IMR-90 (cell line): ENCODE results near the gene TRIO. TPM values are rescaled to one million over a fixed set of nuclear protein-coding genes. Genes with fewer than 3 reads are reported as not detected.

Experiments
- ATAC-seq: fragments of 200-7000 bp; cut with Tn5 transposase; 2 replicates; pipeline ENCODE4 v1.9.1; 2020; ENCODE audit warnings: low read depth, mild to moderate bottlenecking, moderate library complexity
- BruUV-seq: library from RNA; stranded (reverse); fragments of 400-500 nt; replicated peaks from 2 replicates; lab custom pipeline; 2021; lab: Mats Ljungman, UMichigan
- CTCF ChIA-PET: fragments of 300-600 bp; formaldehyde crosslinking; extraction: SDS; loops from one replicate; lab custom pipeline; 2021; ENCODE audit warnings: antibody characterized with exemption; lab: Yijun Ruan, JAX
- POLR2A ChIA-PET: fragments of 300-600 bp; sonication (Branson Sonifier 250); formaldehyde crosslinking; loops from one replicate; lab custom pipeline; 2022; ENCODE audit warnings: antibody characterized with exemption; ENCODE audit not compliant: unreplicated experiment; lab: Charles Lee
- DNase-seq: peaks from one replicate; pipeline ENCODE4 v3.0.0; 2013
- H2AFZ ChIP-seq: replicated peaks from 2 replicates; pipeline ENCODE3; 2013; ENCODE audit warnings: low read length, mild to moderate bottlenecking; ENCODE audit not compliant: poor library complexity
- H2AK5ac ChIP-seq: 2 replicates; pipeline ENCODE4 v1.6.1; 2013; ENCODE audit warnings: low read depth, low read length, inconsistent platforms
- H2AK9ac ChIP-seq: replicated peaks from 2 replicates; pipeline ENCODE3; 2013; ENCODE audit warnings: mild to moderate bottlenecking, low read depth, low read length, moderate library complexity; ENCODE audit not compliant: poor library complexity
- H2BK120ac ChIP-seq: 2 replicates; pipeline ENCODE4 v1.6.1; 2013; ENCODE audit warnings: low read depth, low read length, inconsistent platforms
- H2BK15ac ChIP-seq: 3 replicates; pipeline ENCODE4 v1.6.1; 2013; ENCODE audit warnings: low read depth, low read length, inconsistent platforms
- H2BK20ac ChIP-seq: 2 replicates; pipeline ENCODE4 v1.6.1; 2013; ENCODE audit warnings: low read depth, mild to moderate bottlenecking, inconsistent platforms, low read length, moderate library complexity
- H2BK5ac ChIP-seq: 2 replicates; pipeline ENCODE4 v1.6.1; 2013; ENCODE audit warnings: mild to moderate bottlenecking, low read depth, low read length, inconsistent platforms; ENCODE audit not compliant: poor library complexity, severe bottlenecking
- H3K14ac ChIP-seq: replicated peaks from 2 replicates; pipeline ENCODE4 v1.6.1; 2013; ENCODE audit warnings: low read depth, low read length, inconsistent platforms
- H3K18ac ChIP-seq: 2 replicates; pipeline ENCODE4 v1.6.1; 2013; ENCODE audit warnings: low read depth, low read length, control low read depth
- H3K23ac ChIP-seq: 2 replicates; pipeline ENCODE4 v1.6.1; 2013; ENCODE audit warnings: low read depth, low read length, inconsistent platforms
- H3K27ac ChIP-seq: 2 replicates; pipeline ENCODE4 v1.5.1; 2013; ENCODE audit warnings: mild to moderate bottlenecking, control low read depth, low read length; ENCODE audit not compliant: insufficient read depth
- H3K27me3 ChIP-seq: 2 replicates; pipeline ENCODE4 v1.6.1; 2013; ENCODE audit warnings: low read length; ENCODE audit not compliant: control insufficient read depth, insufficient read depth
- H3K36me3 ChIP-seq: 2 replicates; pipeline ENCODE4 v1.6.1; 2013; ENCODE audit warnings: low read length, mixed read lengths; ENCODE audit not compliant: control insufficient read depth, insufficient read depth
- H3K4ac ChIP-seq: 2 replicates; pipeline ENCODE4 v1.6.1; 2013; ENCODE audit warnings: low read depth, low read length, inconsistent platforms
- H3K4me1 ChIP-seq: 2 replicates; pipeline ENCODE4 v1.6.1; 2013; ENCODE audit warnings: low read length, mixed read lengths; ENCODE audit not compliant: control insufficient read depth, insufficient read depth
- H3K4me2 ChIP-seq: 2 replicates; pipeline ENCODE4 v1.6.1; 2013; ENCODE audit warnings: low read depth, mild to moderate bottlenecking, control low read depth, low read length, moderate library complexity
- H3K4me3 ChIP-seq: 2 replicates; pipeline ENCODE4 v1.5.1; 2013; ENCODE audit warnings: low read depth, mild to moderate bottlenecking, control low read depth, low read length, moderate library complexity; ENCODE audit not compliant: insufficient read depth
- H3K56ac ChIP-seq: 2 replicates; pipeline ENCODE4 v1.6.1; 2013; ENCODE audit warnings: low read length, inconsistent platforms; ENCODE audit not compliant: insufficient read depth; ENCODE audit errors: extremely low read depth
- H3K79me1 ChIP-seq, 2 experiments: 2 replicates each; pipeline ENCODE4 v1.6.1; 2013; ENCODE audit warnings: low read length in 2 of 2, inconsistent platforms in 1 of 2, low read depth in 1 of 2
- H3K9ac ChIP-seq: 2 replicates; pipeline ENCODE4 v1.6.1; 2013; ENCODE audit warnings: low read depth, low read length, control low read depth
- H3K9me1 ChIP-seq: 2 replicates; pipeline ENCODE4 v1.6.1; 2013; ENCODE audit warnings: low read length, inconsistent platforms; ENCODE audit not compliant: insufficient read depth
- H3K9me3 ChIP-seq: 2 replicates; pipeline ENCODE4 v1.6.1; 2013; ENCODE audit warnings: low read length; ENCODE audit not compliant: control insufficient read depth, insufficient read depth
- H4K20me1 ChIP-seq: 2 replicates; pipeline ENCODE4 v1.6.1; 2013; ENCODE audit warnings: low read length, inconsistent platforms; ENCODE audit not compliant: insufficient read depth
- H4K5ac ChIP-seq: 2 replicates; pipeline ENCODE4 v1.6.1; 2013; ENCODE audit warnings: mild to moderate bottlenecking, low read depth, low read length, control low read depth
- H4K8ac ChIP-seq, 2 experiments: 2 replicates each; pipeline ENCODE4 v1.6.1; 2013; ENCODE audit warnings: low read depth in 2 of 2, low read length in 2 of 2, control low read depth in 1 of 2, inconsistent platforms in 1 of 2
- H4K91ac ChIP-seq: 2 replicates; pipeline ENCODE4 v1.6.1; 2013; ENCODE audit warnings: low read depth, low read length, inconsistent platforms; ENCODE audit not compliant: insufficient read depth
- SMC3 ChIP-seq: fragments of 150-350 bp; IDR thresholded peaks from 2 replicates; pipeline ENCODE4 v1.6.1; 2016; ENCODE audit warnings: low read depth, mild to moderate bottlenecking, antibody characterized with exemption, low read length, moderate library complexity
- WGBS, 2 experiments: methylation state at CpG; one replicate each; pipeline versions ENCODE4 v1.1.5 to v1.1.7; 2013; ENCODE audit warnings: missing lambda C conversion rate in 2 of 2; ENCODE audit not compliant: insufficient read length in 1 of 2; ENCODE audit errors: extremely low coverage in 2 of 2; 5-methylcytosine and 5-hydroxymethylcytosine counted together
- dilution Hi-C: fragments of 300-500 bp; cut with HindIII; formaldehyde crosslinking; loops from one replicate; pipeline ENCODE4 v1.14.3; 2018; ENCODE audit warnings: low sequenced_read_pairs; ENCODE audit not compliant: unreplicated experiment
- in situ Hi-C: fragments of 300-500 bp; cut with MboI; formaldehyde crosslinking; loops from 3 replicates; pipeline ENCODE4 v1.14.3; 2019; ENCODE audit warnings: low sequenced_read_pairs, inconsistent platforms, mixed read lengths
- intact Hi-C: fragments of 100-400 bp; cut with micrococcal nuclease; formaldehyde crosslinking; loops from 2 replicates; pipeline ENCODE4 v1.10.0; 2022
- polyA plus RNA-seq, 3 experiments: library from polyadenylated mRNA; depleted of rRNA; stranded (reverse); fragments of >200 nt; gene quantifications; 2 replicates each; pipeline ENCODE4 v1.2.3, GENCODE V29; 2012; ENCODE audit warnings: low replicate concordance in 1 of 3
- total RNA-seq: library from RNA; depleted of rRNA; stranded (reverse); fragments of >200 nt; gene quantifications from 2 replicates; pipeline ENCODE4 v1.2.3, GENCODE V29; 2012

TRIO gene
- total and polyA plus RNA-seq, 2 of the 4 experiments (the other 2 are of a cell fraction), result 206 to 522 TPM

DNA sequence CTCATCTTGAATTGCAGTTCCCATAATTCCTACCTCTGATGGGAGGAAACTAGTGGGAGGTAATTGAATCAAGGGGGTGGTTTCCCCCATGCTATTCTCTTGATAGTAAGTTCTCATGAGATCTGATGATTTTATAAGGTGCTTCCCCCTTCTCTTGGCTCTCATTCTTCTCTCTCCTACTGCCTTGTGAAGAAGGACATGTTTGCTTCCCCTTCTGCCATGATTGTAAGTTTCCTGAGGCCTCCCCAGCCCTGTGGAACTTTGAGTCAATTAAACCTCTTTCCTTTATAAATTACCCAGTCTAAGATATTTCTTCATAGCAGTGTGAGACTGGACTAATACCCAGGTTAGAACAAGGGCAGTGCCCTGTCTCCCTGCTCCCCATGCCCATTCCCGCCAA is 7.5 kb upstream of the TRIO start:
- dilution Hi-C loops (no loop called here), in situ Hi-C loops (no loop called here), intact Hi-C loops (no loop called here)
- no CpG with 5 or more reads among the region's 1 CpG for WGBS, 2 experiments
- BruUV-seq, result no TSS peak
- ChIA-PET POLR2A (no interaction called here), CTCF (no interaction called here)
- no peaks in the 10 kb centered on the region for H3K9me3 ChIP-seq
- H3K9ac ChIP-seq, result no peak overlapping the region; the same call in 1 of the 2 replicates
- H2BK15ac ChIP-seq, result peak overlapping the region; percentile 35; the same call in 1 of the 3 replicates
- H3K4ac ChIP-seq, result peak overlapping the region; percentile 56
- H3K4me2 ChIP-seq, result no peak overlapping the region
- H4K91ac ChIP-seq, result no peak overlapping the region
- DNase-seq (no peak), ATAC-seq (no peak)
- H3K27me3 ChIP-seq, result no peaks in the 10 kb centered on the region
- no peak overlapping the region for H3K4me3 ChIP-seq
- no peak overlapping the region for H4K5ac ChIP-seq
- peak overlapping the region; percentile 43; the same call in 1 of the 2 replicates for H3K14ac ChIP-seq
- peaks cover 4% of the 10 kb centered on the region; the same call in 1 of the 2 replicates for H4K20me1 ChIP-seq
- peaks cover 11% of the 10 kb centered on the region for H3K9me1 ChIP-seq
- no peak overlapping the region for H3K27ac ChIP-seq
- peak overlapping the region in 1 of 2 experiments; percentile 1; a peak in 1 of 4 replicates for H4K8ac ChIP-seq
- peaks cover 0 to 28% of the 10 kb centered on the region in 2 experiments; a peak in 2 of 4 replicates for H3K79me1 ChIP-seq
- TF ChIP-seq SMC3, result no peak
- H2BK5ac ChIP-seq, result no peak overlapping the region
- no peak overlapping the region for H2AFZ ChIP-seq
- H3K56ac ChIP-seq, result no peak overlapping the region
- peaks cover 16% of the 10 kb centered on the region for H3K4me1 ChIP-seq
- H2BK20ac ChIP-seq, result peak overlapping the region; percentile 13; the same call in 1 of the 2 replicates
- H3K36me3 ChIP-seq, result no peaks in the 10 kb centered on the region
- no peak overlapping the region for H2AK9ac ChIP-seq
- no peak overlapping the region for H3K23ac ChIP-seq
- 0 out of 2 replicates have a peak overlapping the region, but pooled peaks have one; percentile 56 for H2AK5ac ChIP-seq
- no peak overlapping the region for H2BK120ac ChIP-seq
- H3K18ac ChIP-seq, result peak overlapping the region; percentile 1; the same call in 1 of the 2 replicates
